Ovary (tissue), 9 donors: ENCODE measurements around the gene ZBTB44. TPM values are rescaled to one million over a fixed set of nuclear protein-coding genes. Genes with fewer than 3 reads are reported as not detected.

Source experiments
- DNase-seq, 5 donors: peaks; one replicate each; pipeline ENCODE4 v3.0.0-alpha.2; 2019 to 2020
- H3K27ac ChIP-seq, 2 donors: fragments of 200-600 bp; one replicate each; pipeline versions ENCODE4 v1.5.1 to v1.8.0; 2019 to 2022
- H3K27me3 ChIP-seq: fragments of 200-600 bp; one replicate; pipeline ENCODE4 v1.8.0; 2022
- H3K36me3 ChIP-seq: fragments of 200-600 bp; sonication (generic); one replicate; pipeline ENCODE4 v1.5.1; 2019
- H3K4me1 ChIP-seq: one replicate; pipeline ENCODE4 v1.8.1; 2013; ENCODE audit warnings: mild to moderate bottlenecking, moderate library complexity; ENCODE audit not compliant: insufficient read depth
- H3K4me3 ChIP-seq: fragments of 200-600 bp; sonication (generic); one replicate; pipeline ENCODE4 v1.5.1; 2017
- H3K9me3 ChIP-seq, 2 donors: fragments of 200-600 bp in 1 of 2; sonication (generic) in 1 of 2; one replicate each; pipeline versions ENCODE4 v1.5.1 to v1.8.1; 2013 to 2019; ENCODE audit warnings: mild to moderate bottlenecking in 1 of 2, moderate library complexity in 1 of 2
- CTCF ChIP-seq, 3 donors: fragments of 450-650 bp in 2 of 3; fragments of 200-600 bp in 1 of 3; IDR thresholded peaks; one replicate each; pipeline versions ENCODE4 v1.5.1 to v1.8.0; 2016 to 2022; ENCODE audit warnings: antibody characterized with exemption in 3 of 3, mild to moderate bottlenecking in 1 of 3
- EP300 ChIP-seq: sonication (generic); formaldehyde crosslinking; IDR thresholded peaks from one replicate; pipeline ENCODE4 v1.6.1; 2017; ENCODE audit warnings: antibody characterized with exemption
- POLR2A ChIP-seq: fragments of 450-650 bp; IDR thresholded peaks from one replicate; pipeline ENCODE4 v1.6.1; 2017; ENCODE audit warnings: antibody characterized with exemption, mild to moderate bottlenecking, moderate library complexity
- WGBS, 3 donors: extraction: QIAGEN DNeasy Blood & Tissue Kit in 1 of 3; methylation state at CpG; one replicate each; pipeline versions ENCODE4 v1.1.5 to v1.1.7; 2013 to 2017; 5-methylcytosine and 5-hydroxymethylcytosine counted together
- intact Hi-C, 4 donors: fragments of 100-400 bp; cut with DNase I; formaldehyde crosslinking; loops; one replicate each; pipeline versions ENCODE4 v1.11.0 to v1.15.1; 2022 to 2023
- polyA plus RNA-seq, 2 donors: library from polyadenylated mRNA; stranded (reverse); fragments of 200-250 nt in 1 of 2; fragments of 350-450 nt in 1 of 2; fragmentation: Illumina TruSeq in 1 of 2; extraction: RNeasy Lipid Tissue Mini Kit (QIAGEN cat#74804) in 1 of 2; gene quantifications; one replicate each; pipeline ENCODE4 v1.2.3, GENCODE V29; 2013 to 2014
- total RNA-seq, 7 donors: library from RNA; depleted of rRNA in 2 of 7; stranded (reverse); fragments of >200 nt in 2 of 7; fragmentation: NEBNext Ultra II Directional in 3 of 7; extraction: Animal tissue kit (Norgen Biotek cat#: 25700) in 3 of 7; gene quantifications; one replicate each; pipeline versions ENCODE4 v1.1.0 to v1.2.4, GENCODE V29; 2016 to 2023
- donor health status: DM: no; HTN: no; CAD: no; lungs with moderate emphysema.
- donor health status: DM: no; HTN: no; CAD: no.
- donor health status: Bipolar disorder and iron deficiency.
- donor health status: DM: yes; HTN: yes; CAD: no.
- donor health status: DM: no; HTN: no; CAD: no.
- donor health status: DM: yes; HTN: yes; CAD: no.

Gene ZBTB44
- total and polyA plus RNA-seq, 9 donors, result 19.1 to 83.0 (median 57.9) TPM

DNA sequence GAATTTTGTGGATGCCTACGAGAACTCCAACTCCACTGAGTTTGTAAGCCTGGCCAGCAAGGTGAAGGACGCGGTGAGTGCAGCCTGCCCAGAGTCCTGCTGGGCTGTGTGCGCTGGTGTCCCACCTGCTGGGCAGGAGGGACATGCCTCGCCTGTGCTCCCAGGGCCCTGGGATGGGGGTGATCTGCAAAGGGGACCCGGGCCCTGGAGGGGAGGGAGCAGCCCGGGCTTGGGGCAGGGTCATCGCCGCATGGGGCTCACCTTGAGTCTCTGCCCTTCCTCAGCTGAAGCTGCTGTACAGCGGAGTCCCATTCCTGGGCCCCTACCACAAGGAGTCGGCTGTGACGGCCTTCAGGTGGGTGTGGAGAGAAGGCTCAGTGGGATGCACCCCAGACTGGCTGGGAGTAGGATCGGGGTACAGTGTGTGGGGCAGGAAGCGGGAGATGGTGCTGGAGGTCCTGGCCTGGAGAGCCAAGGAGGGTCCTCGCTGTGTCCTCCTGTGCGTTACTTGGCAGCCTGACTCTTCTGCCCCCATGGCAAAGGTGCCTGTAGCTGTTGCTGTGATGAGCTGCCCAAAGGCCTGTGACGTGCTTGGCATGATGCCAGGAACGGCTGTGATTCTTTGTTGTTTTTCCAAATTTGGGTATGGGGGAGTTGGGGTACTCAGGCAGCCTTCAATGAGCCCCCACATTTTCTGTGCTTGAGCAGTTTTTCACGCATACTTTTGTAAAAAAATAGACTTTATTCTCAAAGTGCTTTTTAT lies 126.0 kb downstream of the ZBTB44 start:
- intact Hi-C loops, result no loop called here
- Histone ChIP-seq H3K9me3 (no peaks in the 10 kb centered on the region), H3K27me3 (no peaks in the 10 kb centered on the region), H3K36me3 (no peaks in the 10 kb centered on the region), H3K4me1 (no peaks in the 10 kb centered on the region), H3K4me3 (no peak overlapping the region), H3K27ac (no peak overlapping the region)
- WGBS, 3 donors, result 74 to 78% (median 76%) methylated on average over 19 of the region's 19 CpGs
- TF ChIP-seq EP300 (no peak), POLR2A (no peak), CTCF (IDR thresholded peaks at IDR 0.05) (no peak)
- no peak for DNase-seq

DNA sequence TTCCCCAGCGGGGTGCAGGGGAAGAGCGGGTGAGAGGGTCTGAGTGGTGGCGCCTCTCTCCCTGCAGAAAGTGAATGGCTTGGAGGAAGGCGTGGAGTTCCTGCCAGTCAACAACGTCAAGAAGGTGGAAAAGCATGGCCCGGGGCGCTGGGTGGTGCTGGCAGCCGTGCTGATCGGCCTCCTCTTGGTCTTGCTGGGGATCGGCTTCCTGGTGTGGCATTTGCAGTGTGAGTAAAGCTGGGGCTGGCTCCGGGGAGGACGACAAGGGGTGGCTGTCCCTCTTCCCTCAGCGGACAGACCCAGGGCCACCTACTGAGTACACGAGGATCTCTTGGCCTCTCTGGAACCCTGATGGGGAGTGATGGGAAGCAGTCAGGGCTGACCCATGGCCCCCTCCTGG lies 126.7 kb downstream of the ZBTB44 start:
- Histone ChIP-seq H3K27me3 (no peaks in the 10 kb centered on the region), H3K4me3 (no peak overlapping the region), H3K36me3 (no peaks in the 10 kb centered on the region), H3K4me1 (no peaks in the 10 kb centered on the region), H3K27ac (no peak overlapping the region), H3K9me3 (no peaks in the 10 kb centered on the region)
- DNase-seq, result no peak
- WGBS, 3 donors, result 89 to 91% (median 91%) methylated on average over 14 of the region's 14 CpGs
- TF ChIP-seq EP300 (no peak), CTCF (IDR thresholded peaks at IDR 0.05) (no peak), POLR2A (no peak)
- intact Hi-C loops, result no loop called here

DNA sequence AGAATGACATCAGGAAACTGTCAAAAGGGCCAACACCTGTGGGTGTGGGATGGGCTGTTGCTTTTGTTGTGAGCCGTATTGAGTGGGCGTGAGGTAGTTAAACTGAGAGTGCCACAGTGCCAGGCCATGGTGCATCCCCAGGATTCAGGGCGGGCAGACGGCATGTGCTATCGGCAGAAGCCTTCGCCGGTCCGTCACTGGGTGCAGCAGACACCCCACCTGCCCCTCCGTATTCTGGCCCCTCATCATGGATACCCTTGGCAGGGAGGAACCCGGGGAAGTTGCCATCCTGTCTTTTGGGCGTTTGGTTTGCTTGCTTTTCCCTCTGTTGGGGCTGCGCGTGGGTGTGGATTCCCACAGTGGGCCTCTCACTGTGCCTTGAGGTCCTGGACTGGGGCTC lies 127.6 kb downstream of the ZBTB44 start:
- no peak overlapping the region for H3K4me3 ChIP-seq
- DNase-seq, result no peak
- TF ChIP-seq CTCF (IDR thresholded peaks at IDR 0.05), result no peak
- no peak for TF ChIP-seq EP300
- no peak for TF ChIP-seq POLR2A
- WGBS, 3 donors, result 90 to 94% (median 93%) methylated on average over 13 of the region's 13 CpGs
- no peaks in the 10 kb centered on the region for H3K9me3 ChIP-seq
- no peak overlapping the region for H3K27ac ChIP-seq
- no peaks in the 10 kb centered on the region for H3K36me3 ChIP-seq
- no peaks in the 10 kb centered on the region for H3K27me3 ChIP-seq
- H3K4me1 ChIP-seq, result no peaks in the 10 kb centered on the region
- intact Hi-C loops, result no loop called here

GRCh38 chr11:130183878-130184610 lies 130.7 kb downstream of the ZBTB44 start:
- H3K27me3 ChIP-seq, result no peaks in the 10 kb centered on the region
- no peak for DNase-seq
- no peaks in the 10 kb centered on the region for H3K9me3 ChIP-seq
- H3K27ac ChIP-seq, result no peak overlapping the region
- intact Hi-C loops, result loop anchor here in 1 of 4 donors (2.0 kb wide), 1 partner anchor 39 kb away; no protein-coding TSS in a partner anchor
- 68 to 71% (median 70%) methylated on average over 11 of the region's 11 CpGs for WGBS, 3 donors
- peaks cover under 1% of the 10 kb centered on the region for H3K4me1 ChIP-seq
- H3K4me3 ChIP-seq, result no peak overlapping the region
- no peaks in the 10 kb centered on the region for H3K36me3 ChIP-seq
- TF ChIP-seq EP300 (no peak), CTCF (IDR thresholded peaks at IDR 0.05) (no peak), POLR2A (no peak)
